Testis (tissue), 3 donors: ENCODE data around the gene SCGB3A1. TPM values are rescaled to one million over a fixed set of nuclear protein-coding genes. Genes with fewer than 3 reads are reported as not detected.

Source experiments
- DNase-seq: peaks from one replicate; pipeline ENCODE4 v3.0.0-alpha.2; 2019
- H3K27ac ChIP-seq, 2 donors: fragments of 200-600 bp; sonication (generic); one replicate each; pipeline ENCODE4 v1.5.1; 2019
- H3K27me3 ChIP-seq: fragments of 200-600 bp; sonication (generic); one replicate; pipeline ENCODE4 v1.5.1; 2019
- H3K36me3 ChIP-seq: fragments of 200-600 bp; sonication (generic); one replicate; pipeline ENCODE4 v1.5.1; 2017; ENCODE audit warnings: low read depth; ENCODE audit errors: missing control alignments
- H3K4me1 ChIP-seq: fragments of 200-600 bp; sonication (generic); one replicate; pipeline ENCODE4 v1.5.1; 2019
- H3K4me3 ChIP-seq, 2 donors: fragments of 200-600 bp; sonication (generic); one replicate each; pipeline ENCODE4 v1.5.1; 2017 to 2019
- H3K9me3 ChIP-seq: fragments of 200-600 bp; sonication (generic); one replicate; pipeline ENCODE4 v1.5.1; 2017
- CTCF ChIP-seq, 3 experiments: fragments of 450-650 bp in 2 of 3; fragments of 200-600 bp in 1 of 3; sonication (generic) in 1 of 3; IDR thresholded peaks; one replicate each; pipeline ENCODE4 v1.5.1; 2016 to 2019; ENCODE audit warnings: antibody characterized with exemption in 3 of 3, mild to moderate bottlenecking in 2 of 3, moderate library complexity in 1 of 3
- POLR2A ChIP-seq: fragments of 450-650 bp; IDR thresholded peaks from one replicate; pipeline ENCODE4 v1.6.1; 2017; ENCODE audit warnings: antibody characterized with exemption, mild to moderate bottlenecking, moderate library complexity
- WGBS, 2 donors: methylation state at CpG; one replicate each; pipeline ENCODE4 v1.1.5; 2018; 5-methylcytosine and 5-hydroxymethylcytosine counted together
- intact Hi-C: fragments of 100-400 bp; cut with DNase I; formaldehyde crosslinking; loops from one replicate; pipeline ENCODE4 v1.15.1; 2023; ENCODE audit warnings: low total_unique reads
- polyA plus RNA-seq: library from polyadenylated mRNA; stranded (reverse); fragments of 350-450 nt; fragmentation: Illumina TruSeq; extraction: RNeasy Lipid Tissue Mini Kit (QIAGEN cat#74804); gene quantifications from one replicate; pipeline ENCODE4 v1.2.3, GENCODE V29; 2014; ENCODE audit warnings: low read depth, low replicate concordance; ENCODE audit not compliant: insufficient read depth
- total RNA-seq, 2 donors: library from RNA; depleted of rRNA; stranded (reverse); fragments of >200 nt; gene quantifications; one replicate each; pipeline ENCODE4 v1.2.3, GENCODE V29; 2016

The SCGB3A1 gene
- total and polyA plus RNA-seq, 3 donors from 2014 or later = 0.82 to 15.7 (median 9.8) TPM

GRCh38 chr5:180621311-180621710, 30.0 kb upstream of the SCGB3A1 start:
- Histone ChIP-seq H3K27me3 (no peaks in the 10 kb centered on the region), H3K4me3 (no peak overlapping the region), H3K4me1 (no peaks in the 10 kb centered on the region), H3K27ac (no peak overlapping the region), H3K36me3 (no peaks in the 10 kb centered on the region), H3K9me3 (no peaks in the 10 kb centered on the region)
- TF ChIP-seq POLR2A (no peak), CTCF (IDR thresholded peaks at IDR 0.05) (no peak)
- DNase-seq = no peak
- intact Hi-C loops = no loop called here
- 64 to 79% methylated on average over 17 to 31 of the region's 32 CpGs for WGBS, 2 donors

DNA sequence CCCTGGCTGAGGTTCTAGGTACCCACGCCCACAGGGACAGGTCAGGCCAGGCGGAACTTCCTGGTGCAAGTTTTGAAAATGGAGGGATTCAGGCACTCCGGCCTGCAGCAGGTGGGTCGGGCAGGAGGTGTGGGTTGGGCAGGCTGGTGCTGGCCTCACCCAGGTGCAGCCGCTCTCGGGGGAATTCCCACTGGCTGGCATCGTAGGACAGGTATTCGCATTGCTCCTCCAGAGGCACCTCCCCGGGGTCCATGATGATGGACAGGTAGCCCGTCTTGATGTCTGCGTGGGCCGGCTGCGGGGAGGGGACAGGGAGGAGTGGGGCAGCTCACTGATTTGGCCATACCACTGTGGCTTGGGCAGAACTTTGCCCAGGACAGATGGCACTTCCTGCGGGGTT, 28.7 kb upstream of the SCGB3A1 start:
- Histone ChIP-seq H3K4me1 (no peaks in the 10 kb centered on the region), H3K4me3 (no peak overlapping the region), H3K27ac (no peak overlapping the region), H3K27me3 (no peaks in the 10 kb centered on the region), H3K9me3 (no peaks in the 10 kb centered on the region), H3K36me3 (no peaks in the 10 kb centered on the region)
- WGBS, 2 donors = 65 to 79% methylated on average over 8 to 13 of the region's 14 CpGs
- TF ChIP-seq POLR2A (no peak), CTCF (IDR thresholded peaks at IDR 0.05) (no peak)
- intact Hi-C loops = no loop called here
- DNase-seq = no peak

- intact Hi-C loops = no loop called here
- H3K9me3 ChIP-seq = no peaks in the 10 kb centered on the region
- H3K4me1 ChIP-seq = no peaks in the 10 kb centered on the region
- TF ChIP-seq POLR2A = no peak
- TF ChIP-seq CTCF (IDR thresholded peaks at IDR 0.05) = no peak
- H3K27ac ChIP-seq = no peak overlapping the region
- H3K4me3 ChIP-seq = no peak overlapping the region
- H3K36me3 ChIP-seq = no peaks in the 10 kb centered on the region
- H3K27me3 ChIP-seq = no peaks in the 10 kb centered on the region
- 61 to 90% methylated on average over 2 to 22 of the region's 22 CpGs for WGBS, 2 donors
- DNase-seq = no peak
Measured at GRCh38 chr5:180619563-180619915, 28.2 kb upstream of the SCGB3A1 start.

- H3K9me3 ChIP-seq = no peaks in the 10 kb centered on the region
- H3K27ac ChIP-seq = no peak overlapping the region
- peak; percentile 63 for DNase-seq
- peak overlapping the region; percentile 32 to 40 for H3K4me3 ChIP-seq
- 0 to 12% methylated on average over 10 to 60 of the region's 90 CpGs for whole genome bisulfite sequencing, 2 donors
- H3K4me1 ChIP-seq = no peaks in the 10 kb centered on the region
- no peaks in the 10 kb centered on the region for H3K27me3 ChIP-seq
- H3K36me3 ChIP-seq = no peaks in the 10 kb centered on the region
- peak; percentile 8 to 35 (median 27) for TF ChIP-seq CTCF (IDR thresholded peaks at IDR 0.05)
- TF ChIP-seq POLR2A = no peak
- intact Hi-C loops = no loop called here
Measured at GRCh38 chr5:180618829-180619562, 27.7 kb upstream of the SCGB3A1 start.

GRCh38 chr5:180618487-180618828, 27.2 kb upstream of the SCGB3A1 start:
- H3K27me3 ChIP-seq = no peaks in the 10 kb centered on the region
- no peaks in the 10 kb centered on the region for H3K4me1 ChIP-seq
- no peak overlapping the region for H3K27ac ChIP-seq
- H3K9me3 ChIP-seq = no peaks in the 10 kb centered on the region
- no peak for DNase-seq
- no peaks in the 10 kb centered on the region for H3K36me3 ChIP-seq
- peak overlapping the region; percentile 32 to 40 for H3K4me3 ChIP-seq
- TF ChIP-seq CTCF (IDR thresholded peaks at IDR 0.05) = no peak
- no peak for TF ChIP-seq POLR2A
- 5 to 11% methylated on average over 3 to 15 of the region's 15 CpGs for WGBS, 2 donors
- intact Hi-C loops = no loop called here
